GM15510 (cell line): ENCODE measurements around the gene THRA.

Source experiments
- POLR2A ChIP-seq: IDR thresholded peaks from 3 replicates; pipeline ENCODE4 v1.6.1; 2011; ENCODE audit warnings: borderline replicate concordance; ENCODE audit not compliant: insufficient read length; ENCODE audit errors: extremely low read depth

Gene THRA

GRCh38 chr17:40041196-40041595 is 21.6 kb upstream of the THRA start:
- no peak for TF ChIP-seq POLR2A

- no peak for TF ChIP-seq POLR2A
These were observed 6.3 kb upstream of the THRA start for GRCh38 chr17:40056379-40057015.

- TF ChIP-seq POLR2A = no peak
These were observed 4.5 kb upstream of the THRA start for GRCh38 chr17:40058186-40058784.

- TF ChIP-seq POLR2A = no peak
These were observed 3.9 kb upstream of the THRA start for GRCh38 chr17:40058865-40059264.

GRCh38 chr17:40059729-40060475 is 2.9 kb upstream of the THRA start:
- TF ChIP-seq POLR2A = no peak

DNA sequence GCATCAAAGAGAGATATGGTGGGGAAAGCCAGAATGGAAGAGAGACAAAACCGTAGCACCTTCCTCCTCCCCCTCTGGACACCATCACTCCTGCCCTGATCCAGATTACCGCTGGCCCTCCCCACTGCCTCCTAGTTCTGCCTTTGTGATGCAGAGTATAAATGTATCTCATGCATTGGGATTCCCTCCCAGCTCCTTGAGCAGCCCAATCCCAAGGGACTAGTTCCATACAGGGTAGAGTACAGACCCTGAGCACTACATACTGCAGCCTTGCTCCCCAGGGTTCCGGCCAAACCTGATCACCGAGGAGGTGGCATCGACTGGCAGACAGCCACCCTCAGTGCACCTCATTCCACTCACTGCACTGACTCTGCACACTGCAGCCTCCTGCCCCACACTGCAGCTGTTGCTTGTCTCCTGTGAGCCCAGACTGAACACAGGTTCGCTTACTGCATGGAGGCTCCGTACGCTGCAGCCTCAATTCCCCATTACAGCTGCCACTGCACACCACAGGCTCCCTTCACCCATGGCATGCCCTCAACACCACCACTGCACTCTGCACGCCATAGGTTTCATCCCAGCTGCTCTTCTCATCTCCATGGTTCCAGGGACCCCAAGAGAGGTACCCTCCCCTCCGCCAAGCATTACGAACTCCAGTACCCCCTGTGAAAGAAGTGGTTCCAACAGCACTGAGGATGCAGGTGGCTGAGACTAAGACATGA is 1.7 kb upstream of the THRA start:
- TF ChIP-seq POLR2A = no peak

GRCh38 chr17:40061609-40062038 is 1.1 kb upstream of the THRA start:
- no peak for TF ChIP-seq POLR2A

GRCh38 chr17:40063187-40063771 is 514 bp downstream of the THRA start:
- TF ChIP-seq POLR2A = peak; percentile 26

GRCh38 chr17:40063901-40064531 is 1.3 kb downstream of the THRA start:
- TF ChIP-seq POLR2A = no peak

GRCh38 chr17:40064971-40065768 is 2.4 kb downstream of the THRA start:
- no peak for TF ChIP-seq POLR2A

DNA sequence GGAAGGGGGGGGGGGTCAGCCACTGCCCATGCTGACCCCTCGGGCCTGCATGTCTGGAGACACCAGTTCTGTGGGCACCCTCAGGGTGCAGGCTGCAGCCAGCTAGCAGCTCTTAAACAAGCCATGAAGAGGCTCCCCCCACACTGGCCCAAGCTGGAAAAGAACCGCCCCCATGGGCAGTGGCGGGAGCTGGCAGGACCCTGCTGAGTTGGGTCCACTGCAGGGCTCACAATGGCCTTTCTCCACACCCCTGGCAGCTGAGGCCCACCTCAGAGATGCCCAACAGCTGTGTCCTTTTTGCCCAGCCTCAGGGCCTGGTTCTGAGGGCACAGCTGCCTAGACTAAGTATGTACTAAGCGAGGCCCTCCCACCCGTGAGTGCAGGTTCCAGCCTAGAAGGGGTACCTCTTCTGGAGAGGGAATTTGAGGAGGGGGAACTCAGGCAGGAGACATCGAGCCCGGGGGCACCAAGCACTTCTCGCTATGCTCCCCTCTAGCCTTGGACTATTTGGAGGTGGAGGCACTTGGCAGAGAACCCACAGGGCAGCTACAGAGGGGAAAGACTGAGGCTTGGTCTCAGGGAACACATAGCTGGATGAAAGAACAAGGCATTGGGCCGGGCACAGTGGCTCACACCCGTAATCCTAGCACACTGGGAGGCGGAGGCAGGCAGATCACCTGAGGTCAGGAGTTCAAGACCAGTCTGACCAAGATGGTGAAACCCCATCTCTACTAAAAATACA is 3.2 kb downstream of the THRA start:
- no peak for TF ChIP-seq POLR2A

DNA sequence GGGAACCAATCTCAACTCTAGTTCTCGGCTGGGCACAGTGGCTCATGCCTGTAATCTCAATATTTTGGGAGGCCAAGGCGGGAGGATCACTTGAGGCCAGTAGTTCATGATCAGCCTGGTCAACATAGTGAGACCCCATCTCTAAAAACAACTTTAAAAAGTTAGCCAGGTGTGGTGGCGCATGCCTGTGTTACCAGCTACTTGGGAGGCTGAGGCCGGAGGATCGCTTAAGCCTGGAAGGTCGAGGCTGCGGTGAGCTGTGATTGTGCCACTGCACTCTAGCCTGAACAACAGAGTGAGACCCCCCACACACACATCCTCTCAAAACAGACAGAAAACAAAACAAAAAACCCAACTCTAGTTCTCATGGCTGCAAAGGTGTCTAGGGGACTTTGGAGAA is 4.9 kb downstream of the THRA start:
- TF ChIP-seq POLR2A = no peak

DNA sequence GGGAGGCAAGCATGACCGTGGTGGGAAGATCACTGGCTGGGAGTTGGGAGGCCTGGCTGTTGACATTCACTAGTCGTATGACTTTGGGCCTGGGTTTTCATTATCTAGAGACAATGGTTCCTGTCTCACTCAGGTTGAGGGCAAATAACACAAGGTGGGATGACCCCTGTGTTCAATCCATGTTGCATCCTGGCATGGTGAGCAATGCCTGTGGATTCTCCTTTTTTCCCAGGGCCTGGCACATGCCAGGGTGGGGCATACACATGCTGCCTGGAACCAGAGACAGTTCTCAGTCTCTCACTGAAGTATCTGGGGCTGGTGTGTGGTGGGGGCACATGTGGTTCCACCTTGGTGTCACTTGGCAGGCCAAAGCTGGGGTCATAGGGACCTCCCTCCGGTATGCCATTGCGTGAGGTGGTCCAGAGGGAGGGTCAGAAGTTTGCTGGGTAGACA is 5.4 kb downstream of the THRA start:
- no peak for TF ChIP-seq POLR2A
